Measurements from ENCODE around the gene TGFA.
"Not testable (repeated sequence)": the region's sequence is repeated elsewhere in the genome, so short reads cannot be mapped to it uniquely, and the experiment has no call there.

The TGFA gene

DNA sequence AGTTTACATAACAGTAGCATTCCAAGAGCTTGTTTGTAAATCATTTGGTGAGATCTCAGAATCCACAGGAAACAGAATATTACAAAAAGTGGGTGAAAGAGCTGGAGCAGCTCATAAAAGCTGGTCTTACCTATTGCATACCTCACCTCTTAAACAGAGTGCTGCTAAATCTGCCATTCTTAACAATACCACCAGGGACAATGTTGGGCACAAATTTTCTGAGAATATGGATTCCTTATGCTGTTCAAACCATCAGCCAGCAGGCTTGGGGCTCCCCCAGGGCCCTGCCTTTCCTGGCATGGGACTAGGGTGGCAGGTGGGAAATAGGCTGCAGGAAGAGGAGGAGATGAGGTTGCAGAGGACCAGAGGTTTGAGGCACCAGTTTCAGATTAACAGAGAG lies 55.6 kb downstream of the TGFA start:
- DNase-seq = no peak

DNA sequence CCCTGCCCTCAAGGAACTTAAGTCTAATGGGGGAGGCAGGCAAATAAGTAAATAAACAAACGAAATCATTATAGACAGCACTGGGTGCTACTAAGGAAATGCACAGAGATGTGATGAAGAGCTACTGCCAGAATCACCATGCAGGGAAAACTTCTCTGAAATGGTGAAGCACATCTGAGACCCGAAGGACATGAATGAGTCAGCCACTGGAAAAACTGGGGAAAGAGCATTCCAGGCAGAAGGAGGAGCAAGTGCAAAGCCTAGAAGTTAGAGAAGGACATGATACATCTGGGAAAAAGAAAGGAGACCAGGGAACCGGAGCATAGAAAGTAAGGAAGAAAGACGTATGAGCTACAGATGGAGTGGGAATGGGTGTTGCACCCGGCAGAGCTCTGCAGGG lies 56.8 kb downstream of the TGFA start:
- no peak for DNase-seq

DNA sequence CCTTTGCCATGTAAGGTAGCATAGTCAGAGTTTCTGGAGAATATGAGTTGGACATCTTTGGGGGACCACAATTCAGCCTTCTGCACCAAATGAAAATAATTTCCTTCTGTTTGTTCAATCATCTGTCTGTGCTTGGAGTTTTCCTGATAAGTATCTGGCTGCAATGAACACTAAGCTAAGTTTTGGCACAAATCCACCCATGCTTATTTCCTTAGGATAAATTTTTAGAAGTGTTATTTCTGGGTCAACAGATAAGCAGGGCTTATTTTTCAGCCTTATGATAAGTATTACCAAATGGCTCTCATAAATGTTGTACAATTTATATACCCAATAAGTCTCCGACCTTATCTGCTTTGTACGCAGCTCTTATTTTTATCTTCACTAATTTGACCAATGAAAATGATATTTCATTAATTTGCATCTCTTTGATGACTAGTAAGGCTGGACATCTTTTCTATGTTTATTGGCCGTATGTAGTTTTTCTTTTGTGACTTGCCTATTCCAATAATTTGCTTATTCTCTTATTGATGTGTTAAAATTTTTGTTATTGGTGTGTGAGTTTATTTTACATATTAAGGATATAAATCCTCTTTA lies 59.2 kb downstream of the TGFA start:
- no peak for DNase-seq

DNA sequence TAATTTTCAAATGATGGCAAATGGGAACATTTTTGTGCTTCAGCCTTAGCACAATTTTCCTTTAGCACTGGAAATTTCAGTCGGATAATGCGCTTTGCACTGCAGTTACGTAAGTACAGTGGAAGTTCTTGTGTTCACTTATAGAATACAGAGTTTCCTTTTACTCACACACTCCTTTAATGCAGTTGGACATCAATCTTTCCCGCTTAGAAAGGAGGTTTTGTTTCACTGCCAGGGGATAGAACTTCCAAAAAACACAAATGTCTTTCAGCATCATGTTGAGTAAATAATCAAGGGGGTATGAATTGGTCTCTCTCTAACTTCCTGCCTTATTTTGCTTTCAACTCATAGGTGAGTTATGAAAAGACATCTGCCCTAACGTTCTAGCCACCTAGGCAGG lies 63.2 kb downstream of the TGFA start:
- no peak for DNase-seq

DNA sequence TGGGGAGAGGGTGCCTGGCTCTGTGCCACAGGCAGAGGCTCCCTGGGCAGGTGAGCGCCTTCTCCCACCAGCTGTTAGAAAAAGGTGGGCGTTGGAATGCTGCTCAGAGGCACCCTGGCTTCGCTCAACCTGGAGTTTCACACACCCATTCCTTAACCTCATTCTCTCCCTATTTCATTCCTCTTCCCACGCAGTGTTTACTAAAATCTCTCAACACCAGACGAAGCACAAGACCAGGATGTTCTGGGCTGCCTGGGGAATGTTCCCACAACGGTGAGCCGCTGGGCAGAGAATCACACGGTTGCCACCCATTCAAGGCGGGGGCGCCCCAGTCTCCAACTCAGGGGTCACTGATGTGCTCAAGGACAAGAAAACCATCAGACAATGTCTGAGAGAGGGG lies 64.5 kb downstream of the TGFA start:
- no peak for DNase-seq

DNA sequence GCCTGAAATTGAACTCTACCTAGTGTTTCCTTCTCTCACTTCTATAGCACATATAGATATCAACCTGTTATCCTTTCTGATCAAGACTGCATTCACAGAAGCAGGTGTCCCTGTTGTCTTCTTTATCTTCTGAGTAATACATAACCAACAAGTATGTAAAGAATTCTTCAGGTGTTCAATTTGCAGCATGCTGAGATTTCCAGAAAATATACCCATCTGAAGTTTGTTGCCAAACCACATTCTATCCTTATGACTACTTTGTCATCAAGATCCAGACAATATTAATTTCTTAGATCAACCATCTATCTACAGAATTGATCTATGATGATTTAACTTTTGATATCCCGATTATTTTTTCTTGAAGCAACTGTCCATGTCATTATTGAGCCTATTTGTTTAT lies 69.5 kb downstream of the TGFA start:
- DNase-seq = no peak

DNA sequence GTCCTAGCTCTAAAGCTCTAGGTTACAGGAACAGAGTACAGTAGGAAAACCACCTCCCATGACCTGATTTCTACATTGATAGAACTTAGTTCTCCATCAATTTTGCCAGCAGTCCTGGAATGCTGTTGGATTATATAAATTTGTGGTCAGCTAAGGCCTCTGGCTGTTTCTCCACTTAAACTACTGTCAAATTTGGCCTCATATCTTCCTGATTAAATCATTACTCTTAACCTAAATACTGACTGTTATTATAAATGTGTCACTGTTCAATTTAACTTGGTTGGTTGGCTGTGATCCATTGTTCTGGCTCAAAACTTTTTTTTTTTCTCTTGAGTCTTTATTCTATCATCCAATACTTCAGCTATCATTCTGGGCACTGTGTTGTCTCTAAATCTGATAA lies 71.2 kb downstream of the TGFA start:
- no peak for DNase-seq

DNA sequence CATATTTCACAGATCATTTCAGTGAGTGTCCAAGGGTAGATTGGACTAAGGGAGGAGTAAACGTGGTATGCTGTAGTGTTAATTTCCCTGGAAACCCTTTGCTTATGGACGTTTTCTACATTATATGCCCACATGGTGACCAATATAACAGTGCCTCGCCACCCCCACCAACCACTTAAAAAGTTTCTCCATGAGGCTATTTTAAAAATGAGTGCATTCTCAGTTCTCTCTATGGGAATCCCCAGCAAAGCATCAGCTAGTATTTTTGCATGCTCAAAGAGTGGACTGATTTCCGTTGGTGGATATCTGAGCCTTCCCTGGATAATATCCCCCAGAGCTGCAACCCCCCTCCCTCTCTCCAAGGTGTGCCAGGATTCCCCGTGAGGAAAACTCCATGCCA lies 73.2 kb downstream of the TGFA start:
- no peak for DNase-seq

DNA sequence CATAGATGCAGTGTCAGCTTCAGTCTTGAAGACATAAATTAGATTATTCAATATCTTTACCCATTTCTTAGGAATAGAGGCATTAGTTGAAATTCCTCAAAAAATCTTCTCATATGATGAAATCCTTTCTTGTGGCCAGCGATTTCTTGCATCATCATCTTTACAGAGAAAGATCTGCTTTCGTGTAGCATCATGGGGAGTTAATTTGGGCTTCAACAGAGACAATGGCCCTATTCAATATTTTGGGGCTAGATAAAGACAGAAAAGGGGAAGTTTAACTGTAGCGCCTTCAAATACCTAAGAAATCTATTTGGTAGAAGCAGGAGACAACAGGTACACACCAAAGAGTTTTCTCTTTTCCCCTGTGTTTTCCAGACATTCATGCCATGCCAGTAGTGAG lies 73.8 kb downstream of the TGFA start:
- DNase-seq = no peak

DNA sequence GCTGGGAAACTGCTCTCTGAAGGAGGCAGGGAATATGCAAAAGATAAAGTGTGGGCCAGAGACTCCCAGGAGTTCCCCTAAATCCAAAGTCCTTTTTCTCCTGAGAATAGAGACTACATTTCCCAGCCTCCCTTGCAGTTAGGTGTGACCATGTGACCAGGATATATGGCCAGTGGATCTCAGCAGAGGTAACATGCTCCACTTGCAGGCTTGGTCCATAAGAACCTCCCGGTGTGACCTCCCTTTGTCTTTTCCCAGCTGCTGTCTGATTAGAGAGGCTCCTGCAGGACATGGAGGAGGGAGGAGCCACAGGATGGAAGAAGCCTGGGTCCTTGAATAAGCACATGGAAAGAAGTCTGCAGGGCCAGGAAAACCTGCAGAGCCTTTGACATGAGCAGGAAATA lies 76.2 kb downstream of the TGFA start:
- no peak for DNase-seq

DNA sequence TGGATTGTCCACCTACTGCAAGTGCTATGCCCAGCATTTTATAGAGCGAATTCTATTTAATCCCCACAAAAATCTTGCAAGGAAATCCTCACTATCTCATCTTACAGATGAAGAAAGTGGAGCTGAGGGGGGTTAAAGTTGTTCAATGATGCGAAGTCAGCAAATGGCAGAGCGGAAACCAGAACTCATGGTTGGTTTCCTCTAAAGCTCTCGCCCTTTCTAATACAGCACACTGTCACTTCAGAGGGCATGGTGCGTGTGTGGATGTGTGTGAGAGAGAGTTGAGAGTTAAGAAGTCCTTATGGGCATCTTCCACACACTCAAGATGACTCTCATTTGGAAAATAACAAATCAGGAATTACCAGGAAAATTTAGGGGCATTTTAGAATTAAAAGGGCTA lies 78.4 kb downstream of the TGFA start:
- DNase-seq = no peak

DNA sequence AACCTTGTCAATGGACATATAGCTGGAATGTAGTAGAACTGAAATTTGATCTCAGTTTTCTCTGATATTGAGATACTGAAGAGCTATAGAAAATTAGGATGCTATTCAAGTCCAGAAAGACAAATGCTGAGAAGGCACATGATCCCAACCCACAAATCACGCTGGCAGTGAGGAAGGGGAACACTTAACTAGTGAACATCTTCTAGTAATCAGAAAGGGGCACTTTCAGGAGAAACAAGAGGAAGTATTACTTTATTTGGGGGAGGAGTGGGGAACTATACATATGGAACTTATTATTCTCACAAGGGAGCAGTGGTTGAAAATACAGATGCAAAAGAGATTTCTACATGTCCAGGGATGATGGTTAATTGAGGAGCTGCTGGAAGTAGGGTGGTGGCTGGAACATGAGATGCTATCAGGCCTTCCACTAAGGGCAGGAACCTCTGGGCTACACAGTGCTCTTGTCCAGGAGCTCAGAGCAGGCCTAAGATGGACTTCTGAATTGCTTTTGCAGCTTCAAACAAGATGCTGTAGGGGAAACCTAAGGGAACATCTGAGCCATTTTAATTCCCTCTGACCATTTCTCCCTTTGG lies 79.3 kb downstream of the TGFA start:
- no peak for DNase-seq

DNA sequence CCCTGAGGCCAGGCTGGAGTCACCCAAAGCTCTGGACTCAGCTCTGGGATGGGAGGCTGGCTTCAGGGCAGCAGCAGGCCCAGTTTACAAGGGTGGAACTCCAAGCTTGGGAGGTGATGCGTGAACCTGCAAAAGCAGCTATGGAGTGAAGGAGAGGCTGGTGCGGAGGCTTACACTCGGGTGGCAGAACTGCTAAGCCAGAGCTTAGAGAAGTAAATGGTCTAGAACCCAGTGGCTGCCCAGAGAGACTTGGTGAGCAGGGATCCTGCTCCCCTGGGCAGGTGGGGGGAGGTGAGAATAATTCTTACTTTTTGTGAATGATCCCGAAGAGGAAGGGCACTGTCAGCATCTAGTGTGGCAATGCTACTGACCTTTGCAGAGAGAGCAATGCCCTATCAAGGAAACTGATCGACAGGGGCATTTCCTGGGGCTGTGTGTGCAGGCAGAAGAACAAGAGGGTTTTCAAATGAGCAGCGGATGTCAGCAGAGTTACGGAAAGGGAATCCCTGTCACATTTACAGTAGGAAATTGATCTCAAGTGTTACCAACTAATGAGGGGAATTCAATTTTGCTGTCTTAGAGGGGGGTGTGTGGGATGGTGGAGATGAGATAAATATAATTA lies 80.4 kb downstream of the TGFA start:
- no peak for DNase-seq

DNA sequence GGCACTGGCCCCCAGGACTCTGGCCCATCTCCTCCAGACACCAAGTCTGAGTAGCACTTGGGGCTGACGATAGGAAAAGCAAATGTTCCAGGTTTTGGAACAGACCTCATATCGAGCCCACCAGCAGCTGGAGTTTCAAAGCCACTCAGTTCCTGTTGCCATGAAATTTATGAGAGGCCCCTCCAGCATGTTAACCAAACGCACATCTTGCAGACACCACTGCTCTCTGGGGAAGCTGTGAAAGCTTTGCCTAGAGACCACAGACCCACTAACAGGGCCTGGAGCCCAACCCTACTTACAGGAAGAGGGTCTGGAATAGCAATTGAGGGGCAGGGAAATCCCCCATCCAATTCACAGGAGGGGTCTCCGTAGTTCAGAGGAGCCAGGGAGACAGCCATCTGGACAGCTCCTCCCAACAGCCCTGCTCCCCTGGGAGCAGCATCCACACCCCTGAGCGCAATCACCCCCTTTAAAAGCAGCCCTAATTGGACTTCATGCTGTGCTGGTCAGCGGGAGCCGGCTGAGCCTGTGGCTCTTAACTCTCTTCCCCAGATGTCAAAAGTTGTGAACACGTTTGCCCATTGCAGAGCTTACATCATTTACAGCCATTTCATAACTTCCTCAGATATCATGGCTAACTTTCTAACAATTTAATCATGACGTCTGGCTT lies 81.3 kb downstream of the TGFA start:
- DNase-seq = no peak

DNA sequence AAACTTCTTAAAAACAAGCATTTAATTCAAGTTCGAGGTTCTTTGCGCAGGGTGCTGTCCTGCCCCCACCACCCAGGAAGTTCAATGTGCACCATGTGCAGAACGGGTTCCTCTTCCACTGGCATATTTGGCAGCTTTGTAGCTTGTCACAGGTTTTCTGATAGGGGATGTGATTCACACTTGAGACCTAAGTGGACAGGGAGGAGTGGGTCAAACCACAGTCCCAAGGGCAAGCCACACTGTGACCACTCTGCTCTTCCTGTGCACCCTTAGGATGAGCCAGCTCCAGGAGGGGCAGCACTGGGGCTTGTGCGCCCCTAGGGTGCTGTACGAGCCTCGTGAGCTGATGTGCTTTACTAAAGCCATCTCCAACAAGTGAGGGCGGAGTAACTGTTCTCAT lies 82.5 kb downstream of the TGFA start:
- no peak for DNase-seq

DNA sequence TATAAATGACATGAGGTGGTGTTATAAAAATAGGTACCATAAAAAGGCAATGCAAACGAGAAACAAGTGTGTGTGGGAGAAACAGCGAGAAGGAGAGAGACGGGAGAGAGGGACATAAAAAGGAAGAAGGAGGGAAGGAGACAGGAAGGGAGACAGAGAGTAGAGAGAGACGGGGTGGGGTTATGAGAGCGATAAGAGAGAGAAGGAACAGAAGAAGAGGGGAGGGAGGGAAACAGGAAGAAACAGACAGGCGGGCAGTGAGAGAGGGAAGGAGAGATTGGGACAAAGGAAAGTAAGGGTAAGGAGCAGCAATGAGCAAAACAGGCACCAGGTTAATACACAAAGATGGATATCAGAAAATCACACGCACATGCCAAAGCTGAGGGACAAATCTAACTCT lies 83.7 kb downstream of the TGFA start:
- DNase-seq = no peak

DNA sequence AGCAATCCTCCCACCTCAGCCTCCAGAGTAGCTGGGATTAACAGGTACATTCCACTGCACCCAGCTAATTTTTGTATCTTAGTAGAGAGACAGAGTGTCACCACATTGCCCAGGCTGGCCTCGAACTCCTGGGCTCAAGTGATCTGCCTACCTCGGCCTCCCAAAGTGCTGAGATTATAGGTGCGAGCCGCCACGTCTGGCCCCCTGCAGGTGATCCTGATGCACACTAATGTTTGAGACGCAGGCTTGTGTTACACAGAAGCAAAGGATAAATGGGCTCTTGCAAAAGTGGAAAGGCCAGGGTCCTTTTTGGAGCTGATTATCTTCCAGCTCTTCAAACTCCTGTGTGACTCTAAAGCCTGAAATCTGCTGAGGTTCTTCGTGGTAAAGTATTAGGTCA lies 84.2 kb downstream of the TGFA start:
- DNase-seq = no peak

DNA sequence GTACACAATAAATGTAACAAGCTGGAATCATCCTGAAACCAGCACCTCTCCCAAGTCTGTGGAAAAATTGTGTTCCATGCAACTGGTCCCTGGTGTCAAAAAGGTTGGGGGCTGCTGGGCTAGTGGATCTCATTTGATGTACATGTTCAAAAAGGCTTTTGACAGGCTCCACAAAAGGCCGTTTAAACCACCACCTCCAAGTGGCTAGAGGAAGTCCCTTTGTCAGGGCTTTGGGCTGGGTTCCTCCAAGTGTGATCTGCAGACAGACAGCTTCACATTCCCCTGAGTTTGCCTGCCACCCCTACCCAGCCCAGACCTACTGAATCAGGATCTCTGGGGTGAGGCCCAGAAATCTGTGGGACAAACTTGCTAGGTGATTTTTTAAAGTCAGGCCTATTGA lies 84.7 kb downstream of the TGFA start:
- DNase-seq = no peak

DNA sequence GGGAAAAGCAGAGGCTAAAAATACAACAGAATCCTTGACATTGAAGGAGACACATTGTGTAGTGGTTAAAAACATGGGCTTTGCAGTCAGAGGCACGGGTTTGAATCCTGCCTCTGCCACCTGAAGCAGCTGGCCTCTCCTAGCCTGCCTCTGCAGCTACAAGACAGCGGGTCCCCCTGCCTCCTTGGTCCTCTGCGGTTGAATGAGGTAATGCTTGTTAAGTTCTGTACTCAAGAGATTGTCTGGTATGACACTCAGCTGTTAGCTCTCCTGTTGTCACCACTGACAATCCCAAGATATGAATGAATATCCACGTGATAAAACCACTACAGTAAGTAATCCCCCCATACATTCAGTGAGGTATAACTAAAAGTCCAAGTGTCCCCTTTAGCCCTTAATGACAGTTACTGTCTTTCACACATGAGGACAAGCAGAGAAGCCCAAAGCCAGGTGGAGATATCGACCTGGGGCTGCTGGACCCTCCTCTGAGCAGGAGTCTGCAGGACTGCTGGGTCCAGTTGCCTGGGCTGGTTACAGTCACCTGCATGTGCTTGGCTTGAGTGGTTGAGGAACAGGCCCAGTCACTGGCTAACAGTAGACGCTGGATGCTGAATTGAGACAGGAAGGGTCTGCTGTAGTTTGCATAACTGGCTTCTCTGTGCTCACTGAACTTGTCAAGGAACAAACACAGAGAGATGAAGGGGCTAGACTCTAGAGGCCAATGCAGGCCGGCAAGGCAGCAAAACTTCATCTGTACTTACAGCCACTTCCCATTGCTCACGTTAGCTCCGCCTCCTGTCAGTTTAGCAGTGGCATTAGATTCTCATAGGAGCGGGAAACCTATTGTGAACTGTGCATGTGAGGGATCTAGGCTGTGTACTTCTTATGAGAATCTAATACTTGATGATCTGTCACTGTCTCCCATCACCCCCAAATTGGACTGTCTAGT lies 85.5 kb downstream of the TGFA start:
- no peak for DNase-seq

DNA sequence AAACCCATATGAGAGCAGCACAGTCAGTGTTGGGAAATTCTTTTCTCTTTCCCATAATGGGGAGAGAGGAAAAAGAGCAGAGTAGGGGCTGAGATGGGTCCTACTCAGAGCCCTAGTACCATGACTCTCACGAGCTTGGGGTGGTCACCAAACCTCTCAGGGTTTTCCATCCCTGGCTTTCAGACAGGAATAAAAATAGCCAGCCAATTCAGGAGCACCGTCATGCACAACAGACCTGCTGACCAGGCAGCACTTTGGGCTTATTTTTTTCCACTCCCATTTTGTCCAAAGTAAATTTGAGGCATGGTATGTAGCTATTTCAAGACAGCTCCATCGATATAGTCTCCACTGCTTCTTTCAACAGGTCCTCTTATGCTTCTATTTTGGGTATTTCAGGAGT lies 86.4 kb downstream of the TGFA start:
- DNase-seq = no peak

DNA sequence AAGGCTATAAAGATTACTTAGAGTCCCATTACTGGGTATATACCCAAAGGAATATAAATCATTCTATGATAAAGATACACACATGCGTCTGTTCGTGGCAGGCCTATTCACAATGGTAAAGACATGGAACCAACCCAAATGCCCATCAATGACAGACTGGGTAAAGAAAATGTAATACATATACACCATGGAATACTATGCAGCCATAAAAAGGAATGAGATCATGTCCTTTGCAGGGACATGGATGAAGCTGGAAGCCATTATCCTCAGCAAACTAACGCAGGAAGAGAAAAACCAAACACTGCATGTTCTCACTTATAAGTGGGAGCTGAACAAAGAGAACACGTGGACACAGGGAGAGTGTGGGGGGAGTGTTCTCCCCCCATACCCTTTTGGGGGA lies 87.0 kb downstream of the TGFA start:
- DNase-seq = not testable (repeated sequence)

DNA sequence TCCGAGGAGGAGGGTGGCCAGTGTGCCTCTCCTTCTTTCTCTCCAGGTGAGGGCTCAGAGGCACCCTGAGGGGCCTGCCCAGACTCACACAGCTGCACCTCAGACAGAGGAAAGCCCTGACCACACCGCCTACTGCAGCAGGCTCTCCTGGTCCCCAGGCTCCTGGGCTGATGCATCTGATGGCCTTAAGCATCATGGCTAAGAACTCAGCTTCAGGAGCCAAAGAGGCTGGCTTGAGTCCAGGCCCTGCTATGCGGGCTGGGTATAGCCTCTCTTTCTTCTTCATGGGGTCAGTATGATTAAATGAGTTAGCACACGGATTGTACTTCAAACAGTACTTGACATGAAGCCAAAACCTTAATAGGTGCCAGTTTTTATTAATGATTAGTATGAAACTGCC lies 89.6 kb downstream of the TGFA start:
- no peak for DNase-seq

DNA sequence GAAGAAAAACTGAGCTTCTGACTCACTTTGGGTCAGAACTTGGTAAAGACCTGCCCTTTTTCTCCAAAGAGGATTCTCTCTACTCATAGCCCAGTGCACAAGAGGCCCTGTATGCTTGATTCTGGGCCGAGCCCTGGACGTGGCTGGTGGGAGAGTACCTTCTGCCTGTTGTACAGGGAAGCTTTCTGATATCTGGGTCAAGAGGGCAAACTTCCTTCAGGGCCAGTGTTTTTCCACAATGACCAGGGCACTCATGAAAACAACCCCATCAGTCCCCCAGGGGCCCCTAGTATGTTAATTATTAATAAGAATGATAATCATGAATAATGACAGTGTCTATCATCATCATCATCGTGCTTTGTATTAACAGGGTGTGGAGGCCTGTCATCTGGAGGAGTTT lies 90.0 kb downstream of the TGFA start:
- DNase-seq = no peak

Data from islet precursor cell (in vitro differentiated cells).